Left lung (tissue), 10 donors: ENCODE measurements around the gene SS18L1. TPM values are rescaled to one million over a fixed set of nuclear protein-coding genes. Genes with fewer than 3 reads are reported as not detected.
"Not testable (repeated sequence)": the region's sequence is repeated elsewhere in the genome, so short reads cannot be mapped to it uniquely, and the experiment has no call there.

Source experiments
- ATAC-seq: fragments of 200-7000 bp; cut with Tn5 transposase; one replicate; pipeline ENCODE4 v1.9.1; 2020; ENCODE audit warnings: moderate library complexity
- DNase-seq, 4 donors: peaks; one replicate each; pipeline ENCODE4 v3.0.0-alpha.2; 2013 to 2020
- H3K27ac ChIP-seq, 2 donors: fragments of 200-600 bp; sonication (generic) in 1 of 2; one replicate each; pipeline versions ENCODE4 v1.5.0 to v1.8.0; 2020 to 2021
- H3K27me3 ChIP-seq, 2 donors: fragments of 200-600 bp; sonication (generic) in 1 of 2; one replicate each; pipeline versions ENCODE4 v1.5.0 to v1.8.0; 2020 to 2021
- H3K36me3 ChIP-seq, 2 donors: fragments of 200-600 bp; sonication (generic) in 1 of 2; one replicate each; pipeline versions ENCODE4 v1.5.0 to v1.8.0; 2020 to 2021
- H3K4me1 ChIP-seq, 2 donors: fragments of 200-600 bp; one replicate each; pipeline ENCODE4 v1.8.0; 2021
- H3K4me3 ChIP-seq, 2 donors: fragments of 200-600 bp; sonication (generic) in 1 of 2; one replicate each; pipeline versions ENCODE4 v1.5.0 to v1.8.0; 2020 to 2021; ENCODE audit warnings: mild to moderate bottlenecking in 1 of 2
- H3K9me3 ChIP-seq, 2 donors: fragments of 200-600 bp; sonication (generic) in 1 of 2; one replicate each; pipeline versions ENCODE4 v1.5.0 to v1.8.0; 2020 to 2021
- CTCF ChIP-seq, 2 donors: fragments of 200-600 bp; sonication (generic) in 1 of 2; IDR thresholded peaks; one replicate each; pipeline versions ENCODE4 v1.5.0 to v1.8.0; 2021; ENCODE audit warnings: antibody characterized with exemption in 2 of 2
- intact Hi-C, 2 donors: fragments of 100-400 bp; cut with DNase I; formaldehyde crosslinking; loops; one replicate each; pipeline versions ENCODE4 v1.11.2 to v1.14.2; 2022
- polyA plus RNA-seq, 6 donors: library from polyadenylated mRNA; unstranded; fragments of 120-200 nt; gene quantifications; one replicate each; pipeline ENCODE4 v1.2.1, GENCODE V29; 2013; ENCODE audit not compliant: insufficient read length in 6 of 6
- total RNA-seq, 2 donors: library from RNA; stranded (reverse); fragmentation: NEBNext Ultra II Directional; extraction: Animal tissue kit (Norgen Biotek cat#: 25700); gene quantifications; one replicate each; pipeline ENCODE4 v1.2.1, GENCODE V29; 2021
- donor health status: DM: no; HTN: yes; CAD: no.
- donor health status: DM: no; HTN: no; CAD: no.

SS18L1 gene
- total and polyA plus RNA-seq, 8 donors = 14.6 to 30.0 (median 21.7) TPM

DNA sequence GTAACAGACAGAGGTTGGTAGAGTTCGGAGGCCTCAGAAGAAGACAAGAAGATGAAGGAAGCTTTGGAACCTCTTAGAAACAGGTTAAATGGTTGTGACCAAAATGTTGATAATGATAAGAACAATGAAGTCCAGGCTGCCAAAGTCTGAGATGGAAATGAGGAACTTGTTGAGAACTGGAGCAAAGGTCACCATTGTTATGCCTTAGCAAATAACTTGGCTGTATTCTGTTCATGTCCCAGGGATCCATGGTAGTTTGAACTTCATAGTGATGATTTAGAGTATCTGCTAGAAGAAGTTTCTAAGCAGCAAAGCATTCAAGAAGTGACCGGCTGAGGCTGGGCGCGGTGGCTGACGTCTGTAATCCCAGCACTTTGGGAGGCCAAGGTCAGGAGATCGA, 32.4 kb upstream of the SS18L1 start:
- no peaks in the 10 kb centered on the region for H3K4me1 ChIP-seq
- no peak overlapping the region for H3K4me3 ChIP-seq
- intact Hi-C loops = no loop called here
- no peak overlapping the region for H3K27ac ChIP-seq
- ATAC-seq (no peak), DNase-seq (no peak)
- peaks cover 0 to 81% of the 10 kb centered on the region in 2 donors for H3K9me3 ChIP-seq
- no peak for TF ChIP-seq CTCF (IDR thresholded peaks at IDR 0.05)
- H3K36me3 ChIP-seq = no peaks in the 10 kb centered on the region
- peaks cover 0 to 28% of the 10 kb centered on the region in 2 donors for H3K27me3 ChIP-seq

GRCh38 chr20:62112368-62112767, 31.2 kb upstream of the SS18L1 start:
- peaks cover 0 to 41% of the 10 kb centered on the region in 2 donors for H3K27me3 ChIP-seq
- TF ChIP-seq CTCF (IDR thresholded peaks at IDR 0.05) = no peak
- intact Hi-C loops = no loop called here
- peaks cover 0 to 69% of the 10 kb centered on the region in 2 donors for H3K9me3 ChIP-seq
- no peaks in the 10 kb centered on the region for H3K36me3 ChIP-seq
- DNase-seq = no peak
- H3K4me3 ChIP-seq = no peak overlapping the region
- no peaks in the 10 kb centered on the region for H3K4me1 ChIP-seq
- H3K27ac ChIP-seq = no peak overlapping the region
- no peak for ATAC-seq

DNA sequence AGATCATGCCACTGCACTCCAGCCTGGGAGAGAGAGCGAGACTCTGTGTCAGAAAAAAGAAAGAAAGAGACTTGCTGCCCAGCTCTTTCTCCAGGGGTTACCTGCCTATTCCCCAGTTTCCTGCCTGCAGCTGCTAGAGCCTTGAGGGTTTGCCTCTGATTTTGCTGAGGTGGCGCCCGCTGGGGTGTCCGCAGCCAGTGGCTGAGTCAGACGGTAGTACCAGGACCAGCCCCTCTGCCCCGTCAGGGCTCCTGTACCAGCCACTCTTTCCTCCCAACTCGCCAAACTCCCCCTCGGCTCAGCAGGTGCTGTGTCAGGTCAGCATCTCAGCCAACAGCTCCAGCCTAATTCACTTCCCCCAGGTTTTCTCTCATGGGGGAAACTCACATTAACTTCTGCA, 28.7 kb upstream of the SS18L1 start:
- intact Hi-C loops = no loop called here
- Histone ChIP-seq H3K4me1 (no peaks in the 10 kb centered on the region), H3K9me3 (peaks cover 0 to 43% of the 10 kb centered on the region in 2 donors), H3K27me3 (peaks cover 0 to 59% of the 10 kb centered on the region in 2 donors), H3K4me3 (no peak overlapping the region), H3K27ac (no peak overlapping the region), H3K36me3 (no peaks in the 10 kb centered on the region)
- DNase-seq (no peak), ATAC-seq (no peak)
- no peak for TF ChIP-seq CTCF (IDR thresholded peaks at IDR 0.05)

- H3K4me3 ChIP-seq, DNase-seq, H3K36me3 ChIP-seq, intact Hi-C loops, H3K27ac ChIP-seq, H3K4me1 ChIP-seq, ATAC-seq: not testable (repeated sequence)
- Histone ChIP-seq H3K27me3 (peaks cover 0 to 59% of the 10 kb centered on the region in 2 donors), H3K9me3 (peaks cover 0 to 33% of the 10 kb centered on the region in 2 donors)
These were observed 27.7 kb upstream of the SS18L1 start for GRCh38 chr20:62115800-62116407.

GRCh38 chr20:62116558-62117361, 26.8 kb upstream of the SS18L1 start:
- peaks cover 0 to 5% of the 10 kb centered on the region in 2 donors for H3K4me1 ChIP-seq
- H3K4me3 ChIP-seq = no peak overlapping the region
- intact Hi-C loops = no loop called here
- H3K27me3 ChIP-seq = peaks cover 0 to 59% of the 10 kb centered on the region in 2 donors
- no peak for TF ChIP-seq CTCF (IDR thresholded peaks at IDR 0.05)
- no peak for DNase-seq
- no peaks in the 10 kb centered on the region for H3K36me3 ChIP-seq
- ATAC-seq = no peak
- H3K9me3 ChIP-seq = peaks cover 0 to 25% of the 10 kb centered on the region in 2 donors
- H3K27ac ChIP-seq = no peak overlapping the region
